HG03039 (cell line): Measurements from ENCODE around the gene FAM171A1.

Source experiments
- ATAC-seq: cut with Tn5 transposase; IDR thresholded peaks from one replicate; pipeline ENCODE4 v1.9.1; 2021; ENCODE audit warnings: mild to moderate bottlenecking, moderate library complexity; ENCODE audit not compliant: unreplicated experiment

The FAM171A1 gene

GRCh38 chr10:15374566-15374965 is 3.5 kb upstream of the FAM171A1 start:
- ATAC-seq, result no peak

- ATAC-seq, result no peak
Measured at GRCh38 chr10:15374156-15374555, 3.1 kb upstream of the FAM171A1 start.

- ATAC-seq, result no peak
Measured at GRCh38 chr10:15373199-15373598, 2.1 kb upstream of the FAM171A1 start.

- ATAC-seq, result no peak
Measured at GRCh38 chr10:15370212-15370855, 755 bp downstream of the FAM171A1 start.

- ATAC-seq, result no peak
Measured at GRCh38 chr10:15369256-15370211, 1.6 kb downstream of the FAM171A1 start.

GRCh38 chr10:15368101-15368855 is 2.8 kb downstream of the FAM171A1 start:
- ATAC-seq, result no peak

GRCh38 chr10:15367296-15368085 is 3.6 kb downstream of the FAM171A1 start:
- ATAC-seq, result no peak

GRCh38 chr10:15365692-15366091 is 5.4 kb downstream of the FAM171A1 start:
- ATAC-seq, result no peak

- no peak for ATAC-seq
Measured at GRCh38 chr10:15364001-15364400, 7.1 kb downstream of the FAM171A1 start.

GRCh38 chr10:15363031-15363430 is 8.1 kb downstream of the FAM171A1 start:
- no peak for ATAC-seq

GRCh38 chr10:15361131-15361530 is 10.0 kb downstream of the FAM171A1 start:
- ATAC-seq, result no peak

- ATAC-seq, result no peak
Measured at GRCh38 chr10:15360566-15360965, 10.5 kb downstream of the FAM171A1 start.

GRCh38 chr10:15353471-15354017 is 17.5 kb downstream of the FAM171A1 start:
- no peak for ATAC-seq

- no peak for ATAC-seq
Measured at GRCh38 chr10:15352836-15353235, 18.3 kb downstream of the FAM171A1 start.

- ATAC-seq, result no peak
Measured at GRCh38 chr10:15352201-15352600, 18.9 kb downstream of the FAM171A1 start.

- no peak for ATAC-seq
Measured at GRCh38 chr10:15351099-15351820, 19.8 kb downstream of the FAM171A1 start.

GRCh38 chr10:15349112-15349511 is 22.0 kb downstream of the FAM171A1 start:
- ATAC-seq, result no peak

- ATAC-seq, result no peak
Measured at GRCh38 chr10:15348579-15348978, 22.5 kb downstream of the FAM171A1 start.

GRCh38 chr10:15347150-15347549 is 23.9 kb downstream of the FAM171A1 start:
- ATAC-seq, result no peak
